ENCODE results near the gene TMEM54.

Gene TMEM54

DNA sequence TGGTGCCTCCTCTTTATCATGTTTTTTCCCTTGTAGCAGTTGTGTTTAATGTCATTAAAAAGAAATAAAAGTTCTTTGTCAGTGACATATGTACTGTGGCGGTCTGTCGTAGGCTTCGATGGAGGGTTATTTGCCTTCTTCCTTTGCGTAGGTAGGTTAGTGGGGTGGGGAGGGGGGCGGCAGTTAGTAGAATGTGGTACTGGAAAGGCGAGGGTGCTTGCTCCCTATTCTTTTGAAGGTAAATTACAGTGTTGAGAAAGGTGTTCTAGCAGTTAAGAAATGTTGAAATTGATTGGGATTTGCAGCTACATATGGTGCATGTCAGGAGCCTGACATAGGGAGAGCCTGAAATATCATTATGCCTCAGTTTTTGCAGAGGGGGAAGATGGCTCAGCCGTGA lies 42.4 kb downstream of the TMEM54 start:
- TF ChIP-seq, protein P1, sequence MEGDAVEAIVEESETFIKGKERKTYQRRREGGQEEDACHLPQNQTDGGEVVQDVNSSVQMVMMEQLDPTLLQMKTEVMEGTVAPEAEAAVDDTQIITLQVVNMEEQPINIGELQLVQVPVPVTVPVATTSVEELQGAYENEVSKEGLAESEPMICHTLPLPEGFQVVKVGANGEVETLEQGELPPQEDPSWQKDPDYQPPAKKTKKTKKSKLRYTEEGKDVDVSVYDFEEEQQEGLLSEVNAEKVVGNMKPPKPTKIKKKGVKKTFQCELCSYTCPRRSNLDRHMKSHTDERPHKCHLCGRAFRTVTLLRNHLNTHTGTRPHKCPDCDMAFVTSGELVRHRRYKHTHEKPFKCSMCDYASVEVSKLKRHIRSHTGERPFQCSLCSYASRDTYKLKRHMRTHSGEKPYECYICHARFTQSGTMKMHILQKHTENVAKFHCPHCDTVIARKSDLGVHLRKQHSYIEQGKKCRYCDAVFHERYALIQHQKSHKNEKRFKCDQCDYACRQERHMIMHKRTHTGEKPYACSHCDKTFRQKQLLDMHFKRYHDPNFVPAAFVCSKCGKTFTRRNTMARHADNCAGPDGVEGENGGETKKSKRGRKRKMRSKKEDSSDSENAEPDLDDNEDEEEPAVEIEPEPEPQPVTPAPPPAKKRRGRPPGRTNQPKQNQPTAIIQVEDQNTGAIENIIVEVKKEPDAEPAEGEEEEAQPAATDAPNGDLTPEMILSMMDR (IDR thresholded peaks at IDR 0.05; ENCODE audit: low read depth, low read length): no peak
- DNase-seq (ENCODE audit: low read depth in 2 of 2): no peak

GRCh38 chr1:32858136-32858535 lies 43.1 kb downstream of the TMEM54 start:
- DNase-seq (ENCODE audit: low read depth in 2 of 2): no peak
- H3K4me3 ChIP-seq (replicated peaks in 1 of 2; ENCODE audit: low read depth in 2 of 2, low read length in 2 of 2): no peak overlapping the region
- TF ChIP-seq, protein P1 (IDR thresholded peaks at IDR 0.05; ENCODE audit: low read depth, low read length): no peak

More for the DNA sequence above, 42.4 kb downstream of the TMEM54 start:
- H3K4me3 ChIP-seq (replicated peaks in 1 of 2; ENCODE audit: low read depth in 2 of 2, low read length in 2 of 2): no peak overlapping the region

GRCh38 chr1:32855861-32856617 lies 45.1 kb downstream of the TMEM54 start:
- DNase-seq (ENCODE audit: low read depth in 2 of 2): no peak
- TF ChIP-seq, protein P1 (IDR thresholded peaks at IDR 0.05; ENCODE audit: low read depth, low read length): no peak
- H3K4me3 ChIP-seq (replicated peaks in 1 of 2; ENCODE audit: low read depth in 2 of 2, low read length in 2 of 2): no peak overlapping the region

DNA sequence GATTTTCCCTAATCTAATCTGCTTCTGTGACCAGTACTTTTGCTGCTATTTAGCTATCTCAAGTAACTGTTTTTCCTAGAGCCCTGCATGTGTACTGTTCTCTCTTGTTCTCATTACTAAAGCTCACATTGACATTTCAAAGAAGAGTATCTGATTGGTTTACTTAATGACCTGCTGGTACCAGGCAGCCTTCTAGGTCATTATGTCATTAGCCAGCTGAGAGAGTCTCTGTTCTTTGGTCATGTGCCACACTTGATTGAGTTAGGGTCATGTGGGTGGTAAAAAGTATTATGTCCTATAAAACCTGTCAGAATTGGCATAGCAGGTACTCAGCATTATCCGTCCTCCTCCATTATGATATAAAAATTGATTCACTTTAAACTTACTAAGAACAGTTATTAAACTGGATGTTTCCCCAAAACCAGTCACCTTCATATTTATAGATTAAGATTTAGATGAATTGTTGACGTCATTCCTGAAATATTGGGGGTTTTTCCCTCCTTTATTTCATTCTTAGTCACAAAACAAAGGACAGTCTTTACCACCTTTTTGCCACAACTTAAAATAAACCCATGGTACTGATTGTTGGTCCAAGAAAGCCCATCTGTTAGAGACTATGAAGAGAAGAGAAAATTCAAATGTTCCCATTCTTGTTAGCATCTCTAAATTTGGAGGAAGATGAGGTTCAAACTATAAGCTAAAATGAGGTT lies 52.7 kb downstream of the TMEM54 start:
- H3K4me3 ChIP-seq (replicated peaks in 1 of 2; ENCODE audit: low read depth in 2 of 2, low read length in 2 of 2): no peak overlapping the region
- no peak for DNase-seq (ENCODE audit: low read depth in 2 of 2)
- TF ChIP-seq, protein P1 (IDR thresholded peaks at IDR 0.05; ENCODE audit: low read depth, low read length): no peak
